Activated naive CD8-positive, alpha-beta T cell treated with anti-CD3 and anti-CD28 coated beads, Interleukin-2, amount 50 U/mL, for 24 hours (primary cell): ENCODE measurements around the gene WDR82.

Experiments
- ATAC-seq: fragments of 150-1000 bp; cut with Tn5 transposase; one replicate; pipeline ENCODE4 v1.10.0; 2021
- DNase-seq: peaks from one replicate; pipeline ENCODE4 v3.0.0; 2021
- H3K27ac Mint-ChIP-seq: one replicate; pipeline ENCODE4 v1.8.0; 2021; ENCODE audit warnings: mild to moderate bottlenecking, mixed read lengths
- H3K27me3 Mint-ChIP-seq: one replicate; pipeline ENCODE4 v1.8.0; 2021; ENCODE audit warnings: mixed read lengths
- H3K36me3 Mint-ChIP-seq: one replicate; pipeline ENCODE4 v1.8.0; 2021; ENCODE audit warnings: low read depth, mixed read lengths
- H3K4me1 Mint-ChIP-seq: one replicate; pipeline ENCODE4 v1.8.0; 2021; ENCODE audit warnings: mixed read lengths
- H3K4me3 Mint-ChIP-seq: one replicate; pipeline ENCODE4 v1.8.0; 2021; ENCODE audit warnings: mild to moderate bottlenecking, moderate library complexity, mixed read lengths
- H3K9me3 Mint-ChIP-seq: one replicate; pipeline ENCODE4 v1.8.0; 2021; ENCODE audit warnings: mixed read lengths

Gene WDR82

DNA sequence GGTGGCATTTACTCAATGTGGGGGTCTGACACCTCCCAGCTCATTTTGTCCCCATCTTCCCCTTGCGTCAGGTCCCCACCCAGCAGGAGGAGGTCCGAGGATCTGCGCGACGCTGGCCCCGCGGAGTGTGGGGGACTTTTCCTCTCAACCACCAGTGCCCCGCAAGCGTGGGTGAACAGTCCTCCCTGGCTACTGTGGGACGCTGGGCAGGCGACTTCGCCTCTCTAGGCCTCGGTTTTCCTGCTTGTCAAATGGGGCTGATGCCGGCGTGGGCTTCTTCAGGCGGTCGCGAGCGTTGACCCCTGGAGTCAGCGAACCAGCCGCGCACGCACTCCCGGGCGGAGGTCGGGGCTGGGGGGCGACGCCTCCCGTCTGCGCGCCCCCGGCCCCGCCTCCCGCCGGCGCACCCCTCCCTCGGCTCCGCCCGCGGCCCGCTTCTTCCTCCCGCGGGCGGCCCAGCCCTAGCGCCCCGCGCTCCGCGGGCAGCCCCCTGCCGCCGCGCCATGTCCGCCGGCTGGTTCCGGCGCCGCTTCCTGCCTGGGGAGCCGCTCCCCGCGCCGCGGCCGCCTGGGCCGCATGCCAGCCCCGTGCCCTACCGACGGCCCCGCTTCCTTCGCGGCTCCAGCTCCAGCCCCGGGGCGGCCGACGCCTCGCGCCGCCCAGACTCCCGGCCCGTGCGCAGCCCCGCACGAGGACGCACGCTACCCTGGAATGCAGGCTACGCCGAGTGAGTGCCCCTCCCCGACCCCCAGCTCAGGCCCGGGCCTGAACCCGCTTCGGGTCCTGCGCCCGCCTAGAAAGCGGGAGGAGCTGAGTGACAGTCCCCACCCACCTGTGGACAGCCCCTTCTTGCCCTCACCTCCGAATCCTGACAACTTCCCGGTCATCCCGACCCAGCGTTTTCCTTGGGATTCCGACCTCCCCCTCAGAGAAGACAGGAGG, 32.9 kb downstream of the WDR82 start, which contains the start of gene PPM1M:
TSS of gene PPM1M (plus strand) at position 438 of the 942 bp plus-strand sequence. CDS start at position 504, 66 bp downstream.
- DNase-seq, result peak; percentile 63
- H3K27ac Mint-ChIP-seq, result peak within 1 kb of the TSS; percentile 87

DNA sequence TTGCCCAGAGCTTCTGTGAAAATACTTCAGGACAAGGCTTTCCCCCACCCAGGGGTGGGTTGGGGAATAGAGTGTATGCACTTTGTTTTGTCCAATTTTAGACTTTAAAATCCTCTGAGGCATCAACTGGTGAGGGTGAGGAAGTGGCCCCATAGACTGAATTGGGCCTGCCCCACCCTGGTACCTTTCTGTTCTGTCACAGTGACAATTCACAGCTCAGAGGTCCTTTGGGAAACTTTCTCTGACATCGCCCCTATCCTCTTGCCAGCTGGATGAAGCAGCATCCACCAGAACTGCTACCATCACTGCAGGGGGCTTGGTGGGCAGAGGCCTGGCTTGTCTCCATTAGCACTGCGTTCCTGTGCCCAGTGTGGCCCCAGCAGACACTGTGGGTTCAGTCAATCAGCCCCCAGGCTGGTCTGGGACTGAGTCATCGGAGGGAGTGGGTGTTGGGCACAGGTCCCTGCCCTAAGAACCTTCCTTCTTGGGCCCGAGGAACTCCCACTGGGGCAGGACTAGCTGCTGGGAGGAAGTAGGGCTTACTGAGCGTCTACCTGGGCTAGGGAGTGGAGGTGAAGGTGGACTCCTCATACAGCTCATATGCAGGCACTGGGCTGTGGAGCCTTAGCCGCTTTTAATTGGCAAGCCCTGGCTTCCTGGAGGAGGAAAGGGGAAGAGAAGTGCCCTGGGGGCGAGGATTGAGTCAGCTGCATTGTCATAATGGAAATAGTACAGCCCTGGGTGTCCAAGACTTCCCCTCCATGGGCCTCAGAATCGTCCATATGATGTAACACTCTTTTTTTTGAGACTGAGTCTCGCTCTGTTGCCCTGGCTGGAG, 34.4 kb downstream of the WDR82 start:
- DNase-seq, result peak; percentile 67
- peaks cover 79% of the 10 kb centered on the region for H3K4me1 Mint-ChIP-seq
- no peaks in the 10 kb centered on the region for H3K27me3 Mint-ChIP-seq
- H3K27ac Mint-ChIP-seq, result peak overlapping the region; percentile 87
- peaks cover 32% of the 10 kb centered on the region for H3K36me3 Mint-ChIP-seq
- peaks cover 5% of the 10 kb centered on the region for H3K9me3 Mint-ChIP-seq
- peak; percentile 38 for ATAC-seq
- H3K4me3 Mint-ChIP-seq, result peak overlapping the region; percentile 79

More for the DNA sequence above, 32.9 kb downstream of the WDR82 start, which contains the start of gene PPM1M:
- peaks cover 5% of the 10 kb centered on the region for H3K9me3 Mint-ChIP-seq
- H3K4me1 Mint-ChIP-seq, result peaks cover 80% of the 10 kb centered on the region
- peak within 1 kb of the TSS; percentile 86 for H3K4me3 Mint-ChIP-seq
- no peaks in the 10 kb centered on the region for H3K27me3 Mint-ChIP-seq
- peaks cover 38% of the 10 kb centered on the region for H3K36me3 Mint-ChIP-seq
- peak; percentile 18 for ATAC-seq

DNA sequence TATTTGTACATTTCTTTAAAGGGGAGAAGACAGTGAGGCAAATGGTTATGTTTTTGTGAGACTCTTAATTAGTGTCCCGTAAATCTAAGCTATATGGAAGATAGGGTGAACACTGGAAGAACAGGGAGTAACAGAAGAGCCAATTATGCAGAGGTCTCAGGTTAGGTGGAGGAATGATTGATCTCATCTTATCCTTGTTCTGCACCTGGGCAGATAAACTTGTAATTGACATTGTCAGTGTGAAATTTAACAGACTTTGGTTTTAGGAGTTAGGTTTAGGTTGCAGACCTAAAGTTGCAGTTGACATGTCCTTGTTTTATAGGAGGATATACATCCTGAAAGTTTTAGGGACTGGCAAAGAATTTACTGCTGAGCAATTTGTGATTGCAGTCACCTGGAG, 36.4 kb downstream of the WDR82 start:
- Mint-ChIP-seq H3K36me3 (peaks cover 19% of the 10 kb centered on the region), H3K4me1 (peaks cover 76% of the 10 kb centered on the region), H3K27me3 (no peaks in the 10 kb centered on the region), H3K4me3 (peak overlapping the region; percentile 30), H3K27ac (peak overlapping the region; percentile 64), H3K9me3 (peaks cover 5% of the 10 kb centered on the region)
- DNase-seq (no peak), ATAC-seq (no peak)

GRCh38 chr3:52240886-52241370, 37.5 kb downstream of the WDR82 start:
- DNase-seq (no peak), ATAC-seq (peak; percentile 4)
- no peaks in the 10 kb centered on the region for H3K27me3 Mint-ChIP-seq
- peaks cover 78% of the 10 kb centered on the region for H3K4me1 Mint-ChIP-seq
- peak overlapping the region; percentile 99 for H3K4me3 Mint-ChIP-seq
- H3K36me3 Mint-ChIP-seq, result peaks cover 17% of the 10 kb centered on the region
- H3K9me3 Mint-ChIP-seq, result peaks cover 5% of the 10 kb centered on the region
- H3K27ac Mint-ChIP-seq, result peak overlapping the region; percentile 95

DNA sequence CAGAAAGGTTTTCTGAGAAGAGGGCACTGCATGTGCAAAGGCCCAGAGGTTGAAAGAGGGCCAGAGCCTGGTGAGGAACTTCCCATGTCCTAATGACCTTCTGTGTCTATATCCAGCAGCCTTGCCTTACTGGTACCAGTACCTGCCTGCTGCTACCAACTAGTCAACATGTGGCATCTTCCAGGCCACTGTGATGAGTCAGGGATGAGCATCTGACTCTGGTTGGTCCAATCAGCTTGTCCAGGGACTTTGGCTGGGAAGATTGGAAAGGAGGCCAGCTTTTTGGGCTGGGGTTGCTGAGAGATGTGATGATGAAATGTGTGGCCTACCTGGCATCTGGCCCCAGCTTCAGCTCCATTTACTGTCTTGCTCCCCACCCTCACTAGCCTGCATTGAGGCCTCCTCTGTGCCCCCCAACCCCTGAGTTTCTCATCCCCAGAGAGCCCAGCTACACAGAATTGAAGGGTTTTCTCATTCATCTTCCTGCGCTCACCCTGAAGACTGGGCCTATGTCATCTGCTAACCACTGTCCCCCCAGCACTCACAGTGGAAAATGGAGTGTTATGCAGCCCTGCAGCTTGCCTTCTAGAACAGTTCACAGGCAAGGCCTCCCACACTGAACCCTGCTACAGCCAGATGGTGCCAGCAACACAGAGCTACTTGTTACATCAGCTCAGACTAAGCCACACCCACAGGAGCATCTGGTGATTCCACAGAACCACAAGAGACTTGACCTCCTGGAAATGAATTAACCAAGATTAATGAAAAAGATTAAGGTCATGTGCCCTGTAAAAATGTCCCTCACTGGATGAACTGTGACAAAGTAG, 38.2 kb downstream of the WDR82 start:
- DNase-seq, result peak; percentile 71
- Mint-ChIP-seq H3K36me3 (peaks cover 17% of the 10 kb centered on the region), H3K27ac (peak overlapping the region; percentile 95), H3K4me3 (peak overlapping the region; percentile 99), H3K27me3 (no peaks in the 10 kb centered on the region), H3K9me3 (peaks cover 5% of the 10 kb centered on the region), H3K4me1 (peaks cover 83% of the 10 kb centered on the region)
- ATAC-seq, result peak; percentile 52

DNA sequence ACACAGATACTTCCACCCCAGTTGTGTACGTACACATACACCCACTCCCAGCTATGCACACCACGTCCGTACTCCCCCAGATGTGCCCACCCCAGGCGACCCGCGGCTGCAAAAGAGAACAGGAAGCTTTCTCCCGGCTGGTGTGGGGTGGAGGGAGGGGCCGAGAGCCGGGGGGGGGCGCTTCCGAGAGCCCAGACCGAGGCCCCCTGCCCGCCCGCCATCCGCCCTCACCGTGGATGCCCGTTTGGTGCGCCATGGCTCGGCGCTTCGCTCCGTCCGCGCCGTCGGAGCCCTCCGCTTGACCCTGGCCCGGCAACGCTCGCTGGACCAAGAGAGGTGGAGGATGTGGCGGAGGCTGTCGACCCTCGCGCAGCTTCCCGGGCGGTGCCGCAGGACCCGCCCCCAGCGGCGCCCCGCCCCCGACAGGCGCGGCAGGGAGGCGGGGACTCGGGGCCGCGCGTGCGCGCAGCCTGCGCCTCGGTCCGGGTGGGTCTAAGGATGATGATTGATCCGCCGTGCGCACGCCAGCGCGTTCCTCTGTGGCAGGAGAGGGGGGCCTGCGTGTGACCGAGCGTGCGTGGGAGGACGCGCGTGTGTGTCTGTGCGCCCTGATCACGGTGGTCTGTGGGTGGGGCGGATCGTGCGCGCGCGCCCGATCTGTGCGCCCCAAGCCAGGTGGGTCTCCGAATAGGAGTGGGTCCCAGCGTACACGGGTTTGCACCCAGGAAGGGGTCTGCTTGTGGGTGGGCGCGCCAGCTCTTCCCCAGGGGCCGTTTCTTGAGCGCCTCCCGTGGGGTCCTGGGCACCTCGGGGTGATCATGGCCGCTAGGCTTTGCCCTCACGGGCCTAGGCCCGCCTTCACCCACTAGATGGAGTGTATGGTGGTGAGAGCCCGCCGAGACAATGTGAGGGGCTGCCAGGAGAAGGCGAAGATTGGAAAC, 39.4 kb downstream of the WDR82 start, which contains the start of gene TWF2:
TSS of gene TWF2 (minus strand) at position 398 of the 941 bp plus-strand sequence. CDS start at position 256, 142 bp downstream.
- Mint-ChIP-seq H3K4me3 (peak within 1 kb of the TSS; percentile 99), H3K9me3 (peaks cover 5% of the 10 kb centered on the region), H3K27me3 (no peaks in the 10 kb centered on the region), H3K27ac (peak within 1 kb of the TSS; percentile 95), H3K4me1 (peaks cover 75% of the 10 kb centered on the region), H3K36me3 (peaks cover 17% of the 10 kb centered on the region)
- peak; percentile 67 for ATAC-seq
- DNase-seq, result peak; percentile 89

DNA sequence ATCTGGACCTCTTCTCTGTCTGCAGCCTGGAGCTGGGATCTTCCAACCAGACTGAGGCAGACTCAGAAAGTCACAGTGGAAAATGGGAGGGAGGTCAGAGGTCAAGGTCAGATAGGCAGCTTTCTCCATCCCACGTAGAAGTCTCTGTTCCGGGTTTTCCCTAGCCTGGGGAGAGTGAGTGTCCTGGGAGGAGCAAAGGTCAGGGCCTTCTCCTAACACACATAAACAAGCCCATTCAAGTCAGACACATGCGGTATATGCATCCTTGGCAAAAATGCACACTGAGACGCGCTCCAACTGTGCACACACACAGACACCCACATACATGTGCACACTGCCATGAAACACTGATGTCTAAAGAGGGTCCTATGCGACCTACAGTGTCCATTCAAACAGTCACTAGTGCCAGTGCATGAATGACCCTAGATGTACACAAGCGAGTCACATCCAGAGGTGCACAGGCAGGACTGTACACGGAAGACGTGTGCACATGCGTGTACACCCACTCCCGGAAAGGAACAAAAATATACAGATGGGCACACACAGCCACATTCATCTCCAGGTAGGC, 40.2 kb downstream of the WDR82 start:
- Mint-ChIP-seq H3K4me3 (peak overlapping the region; percentile 99), H3K36me3 (peaks cover 17% of the 10 kb centered on the region), H3K4me1 (peaks cover 73% of the 10 kb centered on the region), H3K27ac (peak overlapping the region; percentile 93), H3K27me3 (no peaks in the 10 kb centered on the region), H3K9me3 (peaks cover 2% of the 10 kb centered on the region)
- no peak for DNase-seq
- peak; percentile 2 for ATAC-seq

DNA sequence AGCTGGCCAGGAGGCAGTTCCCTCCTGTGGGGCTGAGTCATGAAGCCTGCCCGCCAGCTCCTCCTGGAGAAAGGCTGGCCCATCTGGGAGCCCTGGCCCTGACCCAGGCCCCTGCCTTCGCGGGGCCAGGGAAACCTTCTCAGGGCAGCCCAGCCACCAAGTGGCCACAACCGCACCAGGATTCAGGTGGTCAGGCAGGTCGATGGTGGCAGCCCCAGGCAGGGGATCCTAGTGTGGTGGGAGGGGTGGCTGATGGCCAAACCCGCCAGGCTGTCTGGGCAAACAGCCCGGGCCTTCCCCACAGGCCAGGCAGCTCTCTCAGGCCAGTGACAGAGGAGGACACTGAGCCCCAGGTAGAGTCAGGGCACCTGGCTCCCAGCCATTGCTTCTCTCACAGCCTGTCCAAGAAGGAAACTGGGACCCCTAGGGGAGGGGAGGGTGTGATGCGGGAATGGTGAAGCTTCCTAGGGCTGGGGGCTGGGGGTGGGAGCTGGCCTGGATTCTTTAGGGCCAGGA, 40.7 kb downstream of the WDR82 start:
- no peak for ATAC-seq
- DNase-seq, result no peak
- peak overlapping the region; percentile 99 for H3K4me3 Mint-ChIP-seq
- H3K27me3 Mint-ChIP-seq, result no peaks in the 10 kb centered on the region
- peaks cover 74% of the 10 kb centered on the region for H3K4me1 Mint-ChIP-seq
- H3K9me3 Mint-ChIP-seq, result no peaks in the 10 kb centered on the region
- H3K36me3 Mint-ChIP-seq, result peaks cover 17% of the 10 kb centered on the region
- peak overlapping the region; percentile 93 for H3K27ac Mint-ChIP-seq

DNA sequence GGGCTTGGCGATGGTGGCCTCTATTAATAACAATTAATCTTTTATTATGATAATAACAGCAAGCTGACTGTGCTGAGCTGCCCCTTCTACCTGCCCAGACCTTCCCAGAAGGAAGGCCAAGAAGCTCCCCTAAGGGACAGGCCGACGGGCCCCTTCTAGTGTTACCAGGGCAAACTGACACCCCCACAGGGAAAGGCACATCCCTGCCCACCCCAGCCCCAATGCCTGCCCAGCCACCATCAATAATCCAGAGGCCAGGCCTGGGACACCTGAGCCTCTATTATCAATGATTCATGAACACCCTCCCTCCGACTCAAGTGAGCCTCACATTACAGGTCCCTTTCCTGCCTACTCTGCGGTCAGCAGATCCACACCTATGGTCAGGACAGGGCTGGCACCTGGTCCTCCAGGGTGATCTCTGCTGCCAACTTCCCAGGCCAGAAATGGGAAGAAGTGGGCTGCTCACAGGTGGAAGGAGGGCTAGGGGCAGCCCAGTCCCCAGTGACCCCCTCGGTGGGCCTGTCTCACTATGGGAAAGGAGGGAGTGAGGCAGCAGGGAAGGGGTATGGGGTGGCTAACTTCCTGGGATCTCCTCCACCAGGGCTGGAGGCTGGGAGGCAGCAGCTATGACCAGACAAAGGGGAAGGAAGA, 41.3 kb downstream of the WDR82 start:
- Mint-ChIP-seq H3K9me3 (no peaks in the 10 kb centered on the region), H3K27me3 (no peaks in the 10 kb centered on the region), H3K4me1 (peaks cover 76% of the 10 kb centered on the region), H3K27ac (peak overlapping the region; percentile 74), H3K36me3 (peaks cover 17% of the 10 kb centered on the region), H3K4me3 (peak overlapping the region; percentile 99)
- no peak for ATAC-seq
- no peak for DNase-seq

- Mint-ChIP-seq H3K4me3 (peak overlapping the region; percentile 36), H3K9me3 (no peaks in the 10 kb centered on the region), H3K36me3 (peaks cover 20% of the 10 kb centered on the region), H3K4me1 (peaks cover 74% of the 10 kb centered on the region), H3K27me3 (no peaks in the 10 kb centered on the region), H3K27ac (peak overlapping the region; percentile 77)
- DNase-seq (no peak), ATAC-seq (no peak)
Measured at GRCh38 chr3:52236424-52236886, 42.0 kb downstream of the WDR82 start.

DNA sequence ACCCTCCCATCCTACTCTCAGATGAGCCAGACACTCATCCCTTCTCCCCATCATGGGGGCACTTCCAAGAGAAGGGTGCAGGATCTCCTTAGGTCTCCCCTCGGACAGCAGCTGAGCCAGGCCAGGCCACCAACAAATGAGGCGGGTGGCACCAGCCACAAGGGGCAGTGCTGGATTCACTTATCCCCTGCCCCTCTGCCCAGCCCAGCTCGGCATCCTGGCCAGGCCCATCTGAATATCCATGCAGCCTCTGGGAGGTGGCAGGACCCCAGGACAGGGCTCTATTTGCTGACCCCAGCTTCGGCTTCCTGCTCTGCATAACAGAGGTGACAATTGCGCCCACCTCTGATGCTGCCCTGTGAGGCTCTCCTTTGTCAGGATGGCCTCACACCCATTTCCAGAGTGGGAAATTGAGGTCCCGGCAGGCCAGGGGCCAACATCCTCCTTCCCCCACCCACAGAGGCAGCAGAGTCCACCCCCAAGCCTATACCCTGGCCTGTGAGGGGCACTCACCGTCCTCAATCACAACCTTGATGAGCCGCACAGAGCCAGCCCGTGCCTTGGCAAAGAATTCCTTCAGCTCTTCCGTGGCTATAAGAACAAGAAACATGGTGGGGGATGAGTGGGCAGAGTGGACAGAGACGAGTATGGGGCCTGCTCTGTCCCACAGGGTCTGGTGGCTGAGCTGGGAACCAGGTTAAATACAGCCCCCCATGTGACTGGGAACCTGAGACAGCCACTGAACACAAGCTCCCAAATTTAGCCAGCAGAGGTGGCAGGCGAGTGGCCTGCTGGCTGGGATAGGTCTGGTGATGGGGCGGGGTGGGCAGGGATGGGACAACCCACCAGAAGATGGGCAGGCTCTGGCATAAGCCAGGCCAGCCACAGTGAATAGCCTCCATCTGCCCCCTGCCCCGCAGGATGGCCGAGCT, 43.7 kb downstream of the WDR82 start:
- DNase-seq, result no peak
- no peak for ATAC-seq
- H3K4me1 Mint-ChIP-seq, result peaks cover 59% of the 10 kb centered on the region
- no peaks in the 10 kb centered on the region for H3K27me3 Mint-ChIP-seq
- peaks cover 18% of the 10 kb centered on the region for H3K36me3 Mint-ChIP-seq
- peak overlapping the region; percentile 39 for H3K27ac Mint-ChIP-seq
- H3K9me3 Mint-ChIP-seq, result no peaks in the 10 kb centered on the region
- H3K4me3 Mint-ChIP-seq, result no peak overlapping the region
